22Rv1 (cell line): ENCODE results near the gene LRRC7.

Source experiments
- H3K27ac ChIP-seq: fragments of 450-650 bp; 2 replicates; pipeline ENCODE4 v1.5.1; 2017
- ZFX ChIP-seq: fragments of 450-650 bp; IDR thresholded peaks from 2 replicates; pipeline ENCODE4 v1.6.1; 2017; ENCODE audit warnings: antibody characterized with exemption, borderline replicate concordance
- TF ChIP-seq, protein P1 (sequence below): fragments of 450-650 bp; IDR thresholded peaks from 2 replicates; pipeline ENCODE4 v1.5.1; 2017; ENCODE audit warnings: mild to moderate bottlenecking

The LRRC7 gene

DNA sequence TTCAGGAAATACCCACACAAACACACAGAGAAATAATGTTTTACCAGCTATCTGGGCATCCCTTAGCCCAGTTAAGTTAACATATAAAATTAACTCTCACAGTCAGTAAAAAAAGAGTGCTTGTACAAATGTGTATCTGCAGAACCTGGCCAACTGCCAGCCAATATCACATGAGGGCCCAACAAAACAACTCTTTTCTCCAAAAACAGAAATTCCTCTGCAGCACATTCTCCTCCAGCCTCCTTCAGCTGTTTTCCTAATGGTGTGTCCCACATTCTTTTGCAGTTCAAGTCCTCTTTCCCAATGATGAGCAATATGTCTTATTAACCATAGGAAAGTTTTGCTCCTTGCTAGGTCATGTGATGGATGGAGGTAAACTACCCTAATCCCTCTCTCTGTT, 75.5 kb downstream of the LRRC7 start:
- TF ChIP-seq, protein P1, sequence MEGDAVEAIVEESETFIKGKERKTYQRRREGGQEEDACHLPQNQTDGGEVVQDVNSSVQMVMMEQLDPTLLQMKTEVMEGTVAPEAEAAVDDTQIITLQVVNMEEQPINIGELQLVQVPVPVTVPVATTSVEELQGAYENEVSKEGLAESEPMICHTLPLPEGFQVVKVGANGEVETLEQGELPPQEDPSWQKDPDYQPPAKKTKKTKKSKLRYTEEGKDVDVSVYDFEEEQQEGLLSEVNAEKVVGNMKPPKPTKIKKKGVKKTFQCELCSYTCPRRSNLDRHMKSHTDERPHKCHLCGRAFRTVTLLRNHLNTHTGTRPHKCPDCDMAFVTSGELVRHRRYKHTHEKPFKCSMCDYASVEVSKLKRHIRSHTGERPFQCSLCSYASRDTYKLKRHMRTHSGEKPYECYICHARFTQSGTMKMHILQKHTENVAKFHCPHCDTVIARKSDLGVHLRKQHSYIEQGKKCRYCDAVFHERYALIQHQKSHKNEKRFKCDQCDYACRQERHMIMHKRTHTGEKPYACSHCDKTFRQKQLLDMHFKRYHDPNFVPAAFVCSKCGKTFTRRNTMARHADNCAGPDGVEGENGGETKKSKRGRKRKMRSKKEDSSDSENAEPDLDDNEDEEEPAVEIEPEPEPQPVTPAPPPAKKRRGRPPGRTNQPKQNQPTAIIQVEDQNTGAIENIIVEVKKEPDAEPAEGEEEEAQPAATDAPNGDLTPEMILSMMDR = no peak
- TF ChIP-seq ZFX = no peak
- H3K27ac ChIP-seq = no peak overlapping the region

DNA sequence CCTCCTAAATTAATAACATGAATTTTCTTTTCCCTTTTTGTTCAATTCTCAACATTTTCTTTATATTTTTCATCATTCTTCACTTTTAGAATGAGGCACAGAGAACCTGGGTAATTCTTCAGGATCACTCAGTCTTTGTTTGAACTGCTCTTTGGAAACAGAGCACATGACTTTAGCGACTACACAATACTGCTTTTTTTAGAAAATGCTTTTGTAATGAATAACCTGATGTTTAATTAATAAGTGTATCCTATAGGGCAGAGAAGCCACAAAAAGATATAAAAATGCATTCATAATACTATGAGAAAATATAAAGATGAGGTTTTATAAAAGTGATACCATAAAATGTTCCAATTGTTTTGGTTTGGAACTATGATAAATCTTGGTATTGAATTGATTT, 77.8 kb downstream of the LRRC7 start:
- TF ChIP-seq, protein P1 = no peak
- no peak for TF ChIP-seq ZFX

DNA sequence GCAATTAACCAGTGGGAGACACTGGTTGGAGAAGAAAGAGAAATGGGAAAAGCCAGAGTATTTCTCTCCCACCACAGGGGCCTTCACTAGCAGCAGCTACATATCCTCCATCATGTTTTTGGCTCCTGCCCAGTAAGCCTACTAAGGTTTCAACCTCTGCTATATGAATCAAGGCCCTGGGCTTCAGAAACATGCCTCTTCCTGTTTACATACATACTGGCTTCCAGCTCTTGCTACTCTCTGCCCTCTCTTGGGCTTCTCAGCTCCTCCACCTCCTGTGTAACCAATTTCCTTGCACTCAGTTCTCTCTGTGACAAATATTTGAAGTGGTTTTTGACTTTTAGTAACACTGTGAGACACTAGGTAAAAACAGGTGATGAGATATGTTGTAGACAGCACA, 80.8 kb downstream of the LRRC7 start:
- no peak for TF ChIP-seq ZFX
- TF ChIP-seq, protein P1 = no peak
- no peak overlapping the region for H3K27ac ChIP-seq

More for the DNA sequence above, 77.8 kb downstream of the LRRC7 start:
- no peak overlapping the region for H3K27ac ChIP-seq

DNA sequence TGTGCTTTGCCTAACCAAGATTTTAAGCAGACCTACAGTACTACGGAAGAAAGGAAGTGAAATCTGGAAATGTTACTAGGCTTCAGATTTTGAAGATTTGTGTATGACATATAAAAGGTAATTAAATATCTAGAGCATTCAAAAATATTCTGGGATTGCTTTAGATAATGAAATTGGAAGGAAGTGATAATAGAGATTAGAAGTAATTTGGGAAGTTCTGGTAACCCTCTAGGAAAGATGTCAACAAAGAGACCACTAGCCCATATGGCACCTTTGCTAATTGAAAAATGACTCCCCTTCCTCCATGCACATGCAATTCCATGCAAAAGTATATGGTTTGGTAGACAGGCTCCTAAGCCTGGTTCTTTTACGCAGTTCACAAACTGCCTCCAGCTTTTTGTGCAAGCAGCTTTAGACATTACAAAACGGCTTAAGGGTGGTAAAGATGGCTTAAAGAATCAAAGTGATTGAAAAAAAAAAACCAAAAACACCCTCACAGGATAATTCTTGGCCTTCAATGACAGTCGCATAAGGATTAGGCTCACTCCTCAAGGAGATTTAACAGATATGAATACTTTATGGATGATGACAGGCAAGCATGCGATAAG, 81.8 kb downstream of the LRRC7 start:
- H3K27ac ChIP-seq = no peak overlapping the region
- TF ChIP-seq ZFX = no peak
- TF ChIP-seq, protein P1 = no peak

DNA sequence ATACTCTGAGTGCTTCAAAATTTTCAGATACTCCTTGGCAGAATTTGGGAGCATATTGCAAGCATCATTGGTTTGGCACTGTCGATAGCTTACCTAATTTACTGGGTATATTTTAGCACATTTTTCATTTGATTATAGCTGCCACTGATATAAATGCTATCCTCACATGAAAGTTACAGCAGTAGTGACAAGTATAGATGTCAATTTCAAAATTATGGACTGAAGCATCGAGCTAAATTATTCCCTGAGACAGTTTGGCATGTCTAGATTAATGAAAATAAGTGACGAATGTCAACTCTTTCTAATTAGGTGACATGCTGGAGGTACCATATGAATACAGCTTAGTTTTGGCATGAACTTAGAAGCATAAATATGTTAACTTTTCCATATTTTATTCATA, 83.1 kb downstream of the LRRC7 start:
- TF ChIP-seq, protein P1 = no peak
- TF ChIP-seq ZFX = no peak

DNA sequence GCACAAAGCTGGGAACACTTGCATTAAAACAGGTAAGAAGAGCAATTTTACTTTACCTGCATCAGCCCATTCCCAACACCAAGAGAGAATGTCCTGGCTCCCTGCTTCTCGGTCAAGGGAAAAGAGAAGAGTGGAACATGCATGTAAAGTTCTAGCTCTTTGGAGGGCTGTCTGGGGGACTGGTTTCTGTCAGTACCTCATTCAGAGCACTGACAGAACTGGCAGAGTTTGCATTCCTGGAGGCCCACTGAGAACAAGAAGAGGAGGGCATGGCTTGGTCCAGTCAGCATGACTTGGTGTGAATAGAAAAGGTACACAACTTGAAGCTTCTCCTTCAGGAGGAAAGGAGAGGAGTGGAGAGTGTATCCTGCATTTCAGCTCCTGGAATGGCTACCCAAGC, 83.9 kb downstream of the LRRC7 start:
- TF ChIP-seq, protein P1 = no peak
- no peak for TF ChIP-seq ZFX
- no peak overlapping the region for H3K27ac ChIP-seq

More for the DNA sequence above, 83.1 kb downstream of the LRRC7 start:
- no peak overlapping the region for H3K27ac ChIP-seq

DNA sequence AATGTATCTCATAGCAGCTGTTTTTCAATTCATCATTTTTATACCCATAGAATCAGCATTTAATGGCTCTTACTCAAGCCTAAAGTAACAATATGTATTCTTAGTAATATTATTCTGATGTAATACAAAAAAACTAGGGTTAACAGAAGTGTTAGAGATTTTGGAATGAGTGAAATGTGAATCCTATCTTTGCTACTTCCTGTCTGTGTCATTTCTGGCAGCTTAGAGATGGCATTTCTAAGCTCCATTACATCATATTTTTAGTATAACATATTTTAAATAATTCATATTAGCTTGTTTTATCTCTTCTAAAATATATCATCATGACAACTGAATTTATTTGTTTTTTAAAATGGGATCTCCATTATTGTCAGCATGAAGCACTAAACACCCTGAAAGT, 90.2 kb downstream of the LRRC7 start:
- no peak overlapping the region for H3K27ac ChIP-seq
- TF ChIP-seq, protein P1 = no peak
- TF ChIP-seq ZFX = no peak
